Astrocyte (in vitro differentiated cells and primary cell): ENCODE results near the gene VAMP8.

Source experiments
- EZH2 ChIP-seq: IDR thresholded peaks from 2 replicates; pipeline ENCODE4 v1.6.1; 2012; ENCODE audit warnings: mild to moderate bottlenecking, low read length, inconsistent platforms; ENCODE audit not compliant: insufficient read depth
- TF ChIP-seq, protein P1 (sequence below): IDR thresholded peaks from 2 replicates; pipeline ENCODE4 v1.5.1; 2011; ENCODE audit warnings: low read depth, mild to moderate bottlenecking, inconsistent platforms, low read length, moderate library complexity; ENCODE audit not compliant: insufficient read depth

DNA sequence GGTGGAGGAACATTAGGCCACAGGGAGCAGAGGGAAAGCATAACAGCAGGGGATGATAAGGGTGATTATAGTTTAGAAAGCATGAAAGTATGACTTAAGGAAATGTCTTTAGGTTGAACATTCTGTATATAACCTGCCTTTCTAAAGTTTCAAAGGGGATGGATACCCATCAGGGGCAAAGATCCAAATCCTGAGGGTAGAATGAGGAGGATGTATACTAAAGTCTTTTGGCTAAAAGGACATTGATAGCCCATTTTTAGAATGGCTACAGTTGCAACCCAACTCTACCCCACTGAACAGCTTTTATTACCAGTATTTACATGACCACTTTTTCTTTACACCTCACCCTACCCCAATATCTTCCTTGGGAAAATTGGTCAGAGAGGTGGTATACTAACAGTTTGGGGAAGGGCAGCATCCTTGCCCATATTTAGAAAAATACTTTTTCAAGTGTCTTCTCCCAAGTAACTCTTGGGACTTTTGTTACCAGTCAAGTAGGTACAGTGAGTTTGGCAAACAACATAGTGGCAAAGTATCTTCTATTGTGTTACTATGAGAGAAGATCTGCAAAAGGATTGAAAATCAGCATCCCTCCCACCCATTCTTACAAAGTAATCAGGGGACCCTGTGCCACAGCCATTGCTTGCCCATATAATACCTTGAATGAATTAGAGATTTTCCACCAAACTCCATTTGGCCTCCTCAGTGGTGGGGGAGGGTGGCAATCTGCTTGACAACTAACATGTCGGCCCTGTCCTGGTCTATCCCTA is 30.1 kb upstream of the VAMP8 start:
- TF ChIP-seq, protein P1, sequence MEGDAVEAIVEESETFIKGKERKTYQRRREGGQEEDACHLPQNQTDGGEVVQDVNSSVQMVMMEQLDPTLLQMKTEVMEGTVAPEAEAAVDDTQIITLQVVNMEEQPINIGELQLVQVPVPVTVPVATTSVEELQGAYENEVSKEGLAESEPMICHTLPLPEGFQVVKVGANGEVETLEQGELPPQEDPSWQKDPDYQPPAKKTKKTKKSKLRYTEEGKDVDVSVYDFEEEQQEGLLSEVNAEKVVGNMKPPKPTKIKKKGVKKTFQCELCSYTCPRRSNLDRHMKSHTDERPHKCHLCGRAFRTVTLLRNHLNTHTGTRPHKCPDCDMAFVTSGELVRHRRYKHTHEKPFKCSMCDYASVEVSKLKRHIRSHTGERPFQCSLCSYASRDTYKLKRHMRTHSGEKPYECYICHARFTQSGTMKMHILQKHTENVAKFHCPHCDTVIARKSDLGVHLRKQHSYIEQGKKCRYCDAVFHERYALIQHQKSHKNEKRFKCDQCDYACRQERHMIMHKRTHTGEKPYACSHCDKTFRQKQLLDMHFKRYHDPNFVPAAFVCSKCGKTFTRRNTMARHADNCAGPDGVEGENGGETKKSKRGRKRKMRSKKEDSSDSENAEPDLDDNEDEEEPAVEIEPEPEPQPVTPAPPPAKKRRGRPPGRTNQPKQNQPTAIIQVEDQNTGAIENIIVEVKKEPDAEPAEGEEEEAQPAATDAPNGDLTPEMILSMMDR = no peak
- TF ChIP-seq EZH2 = no peak
